H1 (cell line): ENCODE results near the gene L3MBTL4. TPM values are rescaled to one million over a fixed set of nuclear protein-coding genes. Genes with fewer than 3 reads are reported as not detected.

Experiments used
- CEBPB ChIP-seq: IDR thresholded peaks from 2 replicates; pipeline ENCODE4 v1.6.1; 2012; ENCODE audit warnings: low read depth, low read length
- JUN ChIP-seq: IDR thresholded peaks from 2 replicates; pipeline ENCODE4 v1.6.1; 2011; ENCODE audit warnings: low read depth, mild to moderate bottlenecking, improper control_type of control experiment, low read length
- SIX5 ChIP-seq: IDR thresholded peaks from 2 replicates; pipeline ENCODE4 v1.6.1; 2011; ENCODE audit warnings: mild to moderate bottlenecking, low read depth, low read length
- SRF ChIP-seq: IDR thresholded peaks from 2 replicates; pipeline ENCODE4 v1.6.1; 2011; ENCODE audit warnings: mild to moderate bottlenecking, low read depth, low read length, moderate library complexity
- polyA plus RNA-seq, 7 experiments: library from polyadenylated mRNA; depleted of rRNA in 3 of 7; stranded (reverse) in 5 of 7; unstranded in 2 of 7; fragments of >200 nt in 5 of 7; fragments of 200-250 nt in 2 of 7; gene quantifications; 1 replicate in 5 of 7; 2 replicates in 1 of 7; 4 replicates in 1 of 7; pipeline versions ENCODE4 v1.2.1 to v1.2.3, GENCODE V29; 2011 to 2013; ENCODE audit warnings: missing spikeins in 2 of 7, mixed read lengths in 2 of 7
- total RNA-seq: library from RNA; stranded (reverse); fragmentation: NEBNext Ultra II Directional; extraction: Animal tissue kit (Norgen Biotek cat#: 25700); gene quantifications from 2 replicates; pipeline ENCODE4 v1.2.1, GENCODE V29; 2021

Gene L3MBTL4
- total and polyA plus RNA-seq, 2 of the 8 experiments (the other 6 are each of a cell fraction or from before 2014, with no cell fraction given): 1.0 to 2.1 TPM

DNA sequence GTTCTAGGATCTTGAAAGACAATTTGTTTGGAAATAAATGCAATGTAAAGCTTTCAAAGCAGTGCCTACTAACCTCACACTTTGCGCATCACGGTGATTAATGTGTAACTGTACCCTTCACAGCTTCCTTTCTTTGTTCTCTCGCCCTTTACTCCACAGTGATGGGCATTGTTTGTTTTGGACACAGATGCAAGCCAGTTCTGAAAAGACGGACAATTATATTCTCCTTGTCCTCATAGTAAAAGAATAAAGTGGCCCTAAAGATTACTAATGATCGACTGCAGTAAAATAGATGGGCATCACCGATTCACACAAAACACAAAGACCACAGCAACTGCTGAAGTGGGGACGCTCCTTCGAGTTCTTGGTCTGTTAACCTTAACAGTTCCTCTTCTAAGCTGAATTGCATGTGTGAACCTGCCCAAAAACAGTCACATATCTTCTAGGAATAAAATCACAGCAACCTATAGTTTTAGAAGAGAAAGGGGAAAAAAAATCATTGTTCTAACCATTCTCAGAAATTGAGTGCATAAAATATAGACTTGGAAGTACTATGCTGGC is 7.7 kb downstream of the L3MBTL4 start (continued):
- TF ChIP-seq SRF: no peak
- no peak for TF ChIP-seq SIX5
- TF ChIP-seq JUN: no peak
- TF ChIP-seq CEBPB: no peak
